Measurements from ENCODE around the gene RBMS1.

DNA sequence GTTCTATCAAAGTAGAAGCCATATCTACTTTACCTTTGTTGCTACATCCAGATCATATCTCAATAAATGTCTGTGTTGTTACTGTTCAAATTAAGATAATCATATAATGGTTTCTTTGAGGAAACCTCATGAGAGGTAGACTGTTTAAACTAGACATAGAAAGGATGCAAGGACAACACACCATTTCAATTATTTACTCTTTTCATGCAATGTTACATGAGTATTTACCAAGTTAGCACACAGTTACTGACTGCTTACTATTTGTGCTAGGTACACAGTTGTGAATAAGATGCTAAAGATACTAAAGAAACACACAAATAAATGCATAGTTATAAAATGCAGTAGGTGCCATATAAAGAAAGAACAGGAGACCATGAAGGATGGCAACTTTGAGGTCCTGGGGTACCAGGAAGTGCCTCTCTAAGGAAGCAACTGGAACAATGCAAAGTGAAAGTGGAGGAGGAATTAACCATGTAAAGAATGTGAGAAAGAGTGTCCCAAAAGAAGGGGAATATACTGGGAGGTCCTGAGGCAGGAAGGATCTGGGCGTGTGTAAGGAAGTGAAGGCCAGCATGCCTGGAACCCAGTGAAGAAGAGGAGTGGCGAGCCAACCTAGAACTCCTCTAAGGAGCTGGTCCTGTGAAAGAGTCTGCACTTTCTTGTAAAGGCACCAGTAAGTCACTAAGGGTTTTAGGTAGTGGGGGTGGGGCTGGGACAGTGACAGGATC, 39.4 kb downstream of the RBMS1 start:
- TF ChIP-seq CTCF (conservative IDR thresholded peaks at IDR 0.05 in 1 of 2, IDR thresholded peaks at IDR 0.05 in 1 of 2; ENCODE audit: extremely low read depth in 1 of 2, insufficient read depth in 1 of 2, low read depth in 1 of 2, low read length in 2 of 2) (no peak), EZH2 (IDR thresholded peaks at IDR 0.05; ENCODE audit: borderline replicate concordance, low read length) (no peak)
